GM12878 (cell line): Measurements from ENCODE around the gene TNFRSF1A. TPM values are rescaled to one million over a fixed set of nuclear protein-coding genes. Genes with fewer than 3 reads are reported as not detected.

Source experiments
- ATAC-seq: fragments of 200-7000 bp; cut with Tn5 transposase; 3 replicates; pipeline ENCODE4 v1.9.1; 2020; ENCODE audit warnings: mild to moderate bottlenecking, moderate library complexity
- BruUV-seq: library from RNA; stranded (reverse); fragments of 400-500 nt; replicated peaks from 2 replicates; lab custom pipeline; 2021; lab: Mats Ljungman, UMichigan
- CTCF ChIA-PET: fragments of 300-600 bp; sonication (Branson Sonifier 250); formaldehyde crosslinking; extraction: SDS; loops from one replicate; lab custom pipeline; 2021; ENCODE audit warnings: inconsistent platforms; lab: Yijun Ruan, JAX
- POLR2A ChIA-PET: fragments of 350-600 bp; formaldehyde crosslinking; extraction: SDS; loops from one replicate; lab custom pipeline; 2021; ENCODE audit warnings: inconsistent platforms; lab: Charles Lee
- RAD21 ChIA-PET: fragments of 300-600 bp; sonication (Branson Sonifier 250); formaldehyde crosslinking; loops from one replicate; lab custom pipeline; 2023; ENCODE audit warnings: antibody characterized with exemption; ENCODE audit not compliant: unreplicated experiment; lab: Charles Lee
- SMC1A ChIA-PET: fragments of 300-600 bp; sonication (Branson Sonifier 250); formaldehyde crosslinking; loops from one replicate; lab custom pipeline; 2023; ENCODE audit not compliant: unreplicated experiment, uncharacterized antibody; lab: Charles Lee
- DNase-seq: peaks from one replicate; pipeline ENCODE4 v3.0.0-alpha.2; 2011; ENCODE audit warnings: low read depth, low spot score
- FAIRE-seq: peaks from 3 replicates; lab custom pipeline; 2011; peaks lifted over from hg19 to GRCh38; lab: Jason Lieb, UNC
- H2AFZ ChIP-seq: 2 replicates; pipeline ENCODE4 v1.6.0; 2011; ENCODE audit warnings: low read depth, low read length, control low read depth; ENCODE audit not compliant: control insufficient read depth
- H3K27ac ChIP-seq: 2 replicates; pipeline ENCODE4 v1.5.1; 2011; ENCODE audit warnings: control low read depth; ENCODE audit not compliant: control insufficient read depth, insufficient read depth
- H3K27me3 ChIP-seq, 2 experiments: replicated peaks in 1 of 2; 2 replicates each; pipeline versions ENCODE4 v1.6.0 to v1.6.1; 2011; ENCODE audit warnings: low read length in 1 of 2; ENCODE audit not compliant: control insufficient read depth in 2 of 2, insufficient read depth in 2 of 2
- H3K36me3 ChIP-seq, 2 experiments: 2 replicates each; pipeline ENCODE4 v1.5.1; 2011; ENCODE audit warnings: low read length in 1 of 2; ENCODE audit not compliant: control insufficient read depth in 2 of 2, insufficient read depth in 2 of 2
- H3K4me1 ChIP-seq: 2 replicates; pipeline ENCODE4 v1.6.1; 2011; ENCODE audit warnings: mild to moderate bottlenecking, low read length, moderate library complexity, mixed read lengths; ENCODE audit not compliant: control insufficient read depth, insufficient read depth
- H3K4me2 ChIP-seq: 2 replicates; pipeline ENCODE4 v1.6.0; 2011; ENCODE audit warnings: control low read depth; ENCODE audit not compliant: control insufficient read depth, insufficient read depth
- H3K4me3 ChIP-seq: fragments of 200-600 bp; sonication (generic); 2 replicates; pipeline ENCODE4 v1.5.1; 2016
- H3K79me2 ChIP-seq: 2 replicates; pipeline ENCODE4 v1.6.0; 2011; ENCODE audit warnings: low read length; ENCODE audit not compliant: control insufficient read depth, insufficient read depth
- H3K9ac ChIP-seq: 2 replicates; pipeline ENCODE4 v1.8.0; 2011; ENCODE audit warnings: low read length, control low read depth, mixed read lengths; ENCODE audit not compliant: control insufficient read depth, insufficient read depth
- H3K9me3 ChIP-seq: replicated peaks from 3 replicates; pipeline ENCODE4 v1.5.1; 2011; ENCODE audit warnings: mild to moderate bottlenecking, low read length; ENCODE audit not compliant: control insufficient read depth, insufficient read depth
- H4K20me1 ChIP-seq: 2 replicates; pipeline ENCODE4 v1.6.0; 2011; ENCODE audit not compliant: control insufficient read depth, insufficient read depth
- ASH2L ChIP-seq: fragments of 300-600, 200-600 bp; sonication (generic); IDR thresholded peaks from 2 replicates; pipeline ENCODE4 v1.6.1; 2017; ENCODE audit warnings: low read depth, mild to moderate bottlenecking, borderline replicate concordance
- ATF3 ChIP-seq: IDR thresholded peaks from 2 replicates; pipeline ENCODE4 v1.6.1; 2011; ENCODE audit warnings: low read depth, mild to moderate bottlenecking, low read length, moderate library complexity, borderline replicate concordance; ENCODE audit errors: extremely low read depth
- CBX3 ChIP-seq: fragments of 200-600 bp; sonication (generic); IDR thresholded peaks from 2 replicates; pipeline ENCODE4 v1.6.1; 2016; ENCODE audit warnings: low read depth, borderline replicate concordance
- E2F8 ChIP-seq: fragments of 450-650 bp; IDR thresholded peaks from 2 replicates; pipeline ENCODE4 v1.6.1; 2018; ENCODE audit warnings: mild to moderate bottlenecking, low read depth, moderate library complexity; ENCODE audit not compliant: partially characterized antibody
- EED ChIP-seq: sonication (generic); IDR thresholded peaks from 2 replicates; pipeline ENCODE4 v1.6.1; 2016; ENCODE audit warnings: antibody characterized with exemption, low read depth
- ESRRA ChIP-seq: IDR thresholded peaks from 2 replicates; pipeline ENCODE4 v1.6.1; 2012; ENCODE audit warnings: mild to moderate bottlenecking, low read length, improper control_type of control experiment
- GATAD2B ChIP-seq: fragments of 450-650 bp; conservative IDR thresholded peaks from 2 replicates; pipeline ENCODE4 v1.6.1; 2017; ENCODE audit warnings: low read depth, mild to moderate bottlenecking, moderate library complexity
- HDGF ChIP-seq: fragments of 450-650 bp; IDR thresholded peaks from 2 replicates; pipeline ENCODE4 v1.6.1; 2016; ENCODE audit warnings: antibody characterized with exemption
- MXI1 ChIP-seq: fragments of 150-350 bp; IDR thresholded peaks from 2 replicates; pipeline ENCODE4 v1.6.1; 2011; ENCODE audit warnings: low read depth, mild to moderate bottlenecking, inconsistent platforms, low read length, improper control_type of control experiment
- NFYA ChIP-seq: IDR thresholded peaks from 2 replicates; pipeline ENCODE4 v1.6.1; 2011; ENCODE audit warnings: low read depth, mild to moderate bottlenecking, low read length, improper control_type of control experiment, borderline replicate concordance
- RBBP5 ChIP-seq: fragments of 200-600 bp; sonication (generic); conservative IDR thresholded peaks from 2 replicates; pipeline ENCODE4 v1.6.1; 2016
- SIX5 ChIP-seq: IDR thresholded peaks from 2 replicates; pipeline ENCODE4 v1.6.1; 2011; ENCODE audit warnings: mild to moderate bottlenecking, low read depth, low read length, moderate library complexity; ENCODE audit not compliant: severe bottlenecking
- TCF12 ChIP-seq: IDR thresholded peaks from 2 replicates; pipeline ENCODE4 v1.6.1; 2011; ENCODE audit warnings: low read depth, mild to moderate bottlenecking, low read length
- ZNF24 ChIP-seq: fragments of 450-650 bp; IDR thresholded peaks from 2 replicates; pipeline ENCODE4 v1.6.1; 2017; ENCODE audit warnings: antibody characterized with exemption, mild to moderate bottlenecking
- WGBS: methylation state at CpG from one replicate; pipeline ENCODE4 v1.1.6; 2016; ENCODE audit warnings: low lambda C conversion rate; ENCODE audit not compliant: insufficient replicate concordance, insufficient coverage; ENCODE audit errors: missing lambda C conversion rate; 5-methylcytosine and 5-hydroxymethylcytosine counted together
- in situ Hi-C: fragments of 300-500 bp; cut with MboI; formaldehyde crosslinking; loops from 9 replicates; pipeline ENCODE4 v1.14.3; 2018; ENCODE audit warnings: mixed read lengths
- intact Hi-C: fragments of 100-400 bp; cut with micrococcal nuclease; formaldehyde crosslinking; loops from one replicate; pipeline ENCODE4 v1.14.2; 2022; ENCODE audit not compliant: unreplicated experiment
- polyA plus RNA-seq, 11 experiments: library from polyadenylated mRNA; depleted of rRNA in 4 of 11; unstranded in 6 of 11; stranded (reverse) in 5 of 11; fragments of >200 nt; fragmentation: Nextera tagmentation in 4 of 11; fragmentation: Illumina TruSeq in 1 of 11; extraction: Ambion mirVana in 4 of 11; extraction: Trizol in 1 of 11; gene quantifications; 1 replicate in 1 of 11; 2 replicates in 10 of 11; pipeline versions ENCODE4 v1.2.1 to v1.2.3, GENCODE V29; 2011 to 2016; ENCODE audit warnings: inconsistent platforms in 2 of 11, missing spikeins in 2 of 11, low read depth in 1 of 11
- total RNA-seq, 4 experiments: library from RNA; depleted of rRNA in 3 of 4; stranded (reverse); fragments of >200 nt in 3 of 4; fragmentation: Illumina TruSeq in 1 of 4; extraction: Trizol in 1 of 4; gene quantifications; 2 replicates each; pipeline versions ENCODE4 v1.2.1 to v1.2.3, GENCODE V29; 2013 to 2021
- TF ChIP-seq, protein P1 (sequence below): fragments of 150-350 bp; IDR thresholded peaks from 2 replicates; pipeline ENCODE4 v1.6.1; 2016; ENCODE audit warnings: low read depth, low read length

Gene TNFRSF1A
- total and polyA plus RNA-seq, 10 of the 15 experiments (the other 5 are each of a cell fraction or from before 2014, with no cell fraction given) = 0.24 to 16.5 (median 13.0) TPM

- no peak overlapping the region for H3K27ac ChIP-seq
- no peaks in the 10 kb centered on the region for H3K79me2 ChIP-seq
- ChIA-PET RAD21 (no interaction called here), SMC1A (no interaction called here), CTCF (interaction anchor here (0.9 to 1.0 kb wide), 2 partner anchors 14 to 43 kb away, joined by 3 to 4 read pairs; no protein-coding TSS in a partner anchor), POLR2A (no interaction called here)
- H3K27me3 ChIP-seq = no peaks in the 10 kb centered on the region
- no peak overlapping the region for H3K4me2 ChIP-seq
- intact Hi-C loops = no loop called here
- no peaks in the 10 kb centered on the region; the same call in 1 of the 2 replicates for H3K4me1 ChIP-seq
- BruUV-seq = no TSS peak
- H3K4me3 ChIP-seq = no peak overlapping the region
- ATAC-seq = no peak
- no peaks in the 10 kb centered on the region for H3K36me3 ChIP-seq
- FAIRE-seq = no peak
- no peak overlapping the region for H3K9ac ChIP-seq
- 47% methylated on average over 2 of the region's 2 CpGs for whole genome bisulfite sequencing
- H2AFZ ChIP-seq = no peak overlapping the region
- no peaks in the 10 kb centered on the region for H3K9me3 ChIP-seq
- no peak for DNase-seq
- in situ Hi-C loops = no loop called here
- TF ChIP-seq RBBP5 = no peak
- TF ChIP-seq, protein P1, sequence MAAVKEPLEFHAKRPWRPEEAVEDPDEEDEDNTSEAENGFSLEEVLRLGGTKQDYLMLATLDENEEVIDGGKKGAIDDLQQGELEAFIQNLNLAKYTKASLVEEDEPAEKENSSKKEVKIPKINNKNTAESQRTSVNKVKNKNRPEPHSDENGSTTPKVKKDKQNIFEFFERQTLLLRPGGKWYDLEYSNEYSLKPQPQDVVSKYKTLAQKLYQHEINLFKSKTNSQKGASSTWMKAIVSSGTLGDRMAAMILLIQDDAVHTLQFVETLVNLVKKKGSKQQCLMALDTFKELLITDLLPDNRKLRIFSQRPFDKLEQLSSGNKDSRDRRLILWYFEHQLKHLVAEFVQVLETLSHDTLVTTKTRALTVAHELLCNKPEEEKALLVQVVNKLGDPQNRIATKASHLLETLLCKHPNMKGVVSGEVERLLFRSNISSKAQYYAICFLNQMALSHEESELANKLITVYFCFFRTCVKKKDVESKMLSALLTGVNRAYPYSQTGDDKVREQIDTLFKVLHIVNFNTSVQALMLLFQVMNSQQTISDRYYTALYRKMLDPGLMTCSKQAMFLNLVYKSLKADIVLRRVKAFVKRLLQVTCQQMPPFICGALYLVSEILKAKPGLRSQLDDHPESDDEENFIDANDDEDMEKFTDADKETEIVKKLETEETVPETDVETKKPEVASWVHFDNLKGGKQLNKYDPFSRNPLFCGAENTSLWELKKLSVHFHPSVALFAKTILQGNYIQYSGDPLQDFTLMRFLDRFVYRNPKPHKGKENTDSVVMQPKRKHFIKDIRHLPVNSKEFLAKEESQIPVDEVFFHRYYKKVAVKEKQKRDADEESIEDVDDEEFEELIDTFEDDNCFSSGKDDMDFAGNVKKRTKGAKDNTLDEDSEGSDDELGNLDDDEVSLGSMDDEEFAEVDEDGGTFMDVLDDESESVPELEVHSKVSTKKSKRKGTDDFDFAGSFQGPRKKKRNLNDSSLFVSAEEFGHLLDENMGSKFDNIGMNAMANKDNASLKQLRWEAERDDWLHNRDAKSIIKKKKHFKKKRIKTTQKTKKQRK = no peak
- no peak for TF ChIP-seq ESRRA
- TF ChIP-seq EED = no peak
- TF ChIP-seq ZNF24 = no peak
- no peak for TF ChIP-seq HDGF
- TF ChIP-seq CBX3 = no peak
- no peak for TF ChIP-seq TCF12
- TF ChIP-seq NFYA = no peak
- TF ChIP-seq MXI1 = no peak
- no peak for TF ChIP-seq ATF3
- TF ChIP-seq GATAD2B = no peak
- TF ChIP-seq SIX5 = no peak
- no peak for TF ChIP-seq ASH2L
- no peak for TF ChIP-seq E2F8
- no peaks in the 10 kb centered on the region for H4K20me1 ChIP-seq
Observed at GRCh38 chr12:6292606-6293005, 49.3 kb downstream of the TNFRSF1A start.
